Fibroblast of pulmonary artery (primary cell): ENCODE data around the gene ATF4.

Source experiments
- DNase-seq: peaks from one replicate; pipeline ENCODE4 v3.0.0-alpha.2; 2010; ENCODE audit warnings: low read depth
- H3K4me3 ChIP-seq: replicated peaks from 2 replicates; pipeline ENCODE4 v1.5.1; 2011; ENCODE audit warnings: low read depth, mild to moderate bottlenecking, control low read depth, low read length, moderate library complexity
- CTCF ChIP-seq: IDR thresholded peaks from 2 replicates; pipeline ENCODE4 v1.5.1; 2011; ENCODE audit warnings: mild to moderate bottlenecking, control low read depth, low read length, inconsistent platforms; ENCODE audit errors: missing control alignments

The ATF4 gene

GRCh38 chr22:39496131-39496838, 24.1 kb upstream of the ATF4 start:
- H3K4me3 ChIP-seq, result no peak overlapping the region
- peak; percentile 75 for DNase-seq
- peak; percentile 88 for TF ChIP-seq CTCF

- no peak for TF ChIP-seq CTCF
- no peak overlapping the region for H3K4me3 ChIP-seq
- DNase-seq, result no peak
Measured at GRCh38 chr22:39497429-39497828, 22.9 kb upstream of the ATF4 start.

GRCh38 chr22:39498368-39498767, 22.0 kb upstream of the ATF4 start:
- no peak overlapping the region for H3K4me3 ChIP-seq
- TF ChIP-seq CTCF, result no peak

GRCh38 chr22:39498802-39499201, 21.6 kb upstream of the ATF4 start:
- no peak for TF ChIP-seq CTCF
- H3K4me3 ChIP-seq, result no peak overlapping the region
- no peak for DNase-seq

More at GRCh38 chr22:39498368-39498767, 22.0 kb upstream of the ATF4 start:
- DNase-seq, result no peak

- no peak overlapping the region for H3K4me3 ChIP-seq
- no peak for DNase-seq
- no peak for TF ChIP-seq CTCF
Measured at GRCh38 chr22:39500101-39500500, 20.3 kb upstream of the ATF4 start.

GRCh38 chr22:39501644-39502108, 18.7 kb upstream of the ATF4 start:
- peak overlapping the region; percentile 84 for H3K4me3 ChIP-seq
- TF ChIP-seq CTCF, result no peak
- no peak for DNase-seq
